MM.1S (cell line): ENCODE measurements around the gene TMEM187.

Experiments
- EZH2 ChIP-seq: fragments of 300-600 bp; sonication (generic); optimal IDR thresholded peaks from 2 replicates; pipeline ENCODE3; 2017; ENCODE audit warnings: low read depth, mild to moderate bottlenecking, antibody characterized with exemption, low read length, mixed read lengths
- TF ChIP-seq, protein P1 (sequence below): fragments of 300-600 bp; sonication (generic); IDR thresholded peaks from 2 replicates; pipeline ENCODE4 v1.5.1; 2016; ENCODE audit warnings: antibody characterized with exemption, low read length, mixed read lengths

GRCh38 chrX:153944140-153944799 is 28.3 kb upstream of the TMEM187 start, which contains the start of gene RENBP:
- TF ChIP-seq, protein P1, sequence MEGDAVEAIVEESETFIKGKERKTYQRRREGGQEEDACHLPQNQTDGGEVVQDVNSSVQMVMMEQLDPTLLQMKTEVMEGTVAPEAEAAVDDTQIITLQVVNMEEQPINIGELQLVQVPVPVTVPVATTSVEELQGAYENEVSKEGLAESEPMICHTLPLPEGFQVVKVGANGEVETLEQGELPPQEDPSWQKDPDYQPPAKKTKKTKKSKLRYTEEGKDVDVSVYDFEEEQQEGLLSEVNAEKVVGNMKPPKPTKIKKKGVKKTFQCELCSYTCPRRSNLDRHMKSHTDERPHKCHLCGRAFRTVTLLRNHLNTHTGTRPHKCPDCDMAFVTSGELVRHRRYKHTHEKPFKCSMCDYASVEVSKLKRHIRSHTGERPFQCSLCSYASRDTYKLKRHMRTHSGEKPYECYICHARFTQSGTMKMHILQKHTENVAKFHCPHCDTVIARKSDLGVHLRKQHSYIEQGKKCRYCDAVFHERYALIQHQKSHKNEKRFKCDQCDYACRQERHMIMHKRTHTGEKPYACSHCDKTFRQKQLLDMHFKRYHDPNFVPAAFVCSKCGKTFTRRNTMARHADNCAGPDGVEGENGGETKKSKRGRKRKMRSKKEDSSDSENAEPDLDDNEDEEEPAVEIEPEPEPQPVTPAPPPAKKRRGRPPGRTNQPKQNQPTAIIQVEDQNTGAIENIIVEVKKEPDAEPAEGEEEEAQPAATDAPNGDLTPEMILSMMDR: no peak
- no peak for TF ChIP-seq EZH2
